HEK293T (cell line): Measurements from ENCODE around the gene GMPR2.
A peak's percentile ranks its signal among the peaks of the same experiment; 100 is the strongest.

Experiments
- CTCF ChIA-PET: fragments of 350-600 bp; formaldehyde crosslinking; extraction: SDS; loops from one replicate; lab custom pipeline; 2021; ENCODE audit warnings: antibody characterized with exemption, inconsistent platforms; lab: Yijun Ruan, JAX
- POLR2A ChIA-PET: fragments of 350-600 bp; formaldehyde crosslinking; extraction: SDS; loops from one replicate; lab custom pipeline; 2020; ENCODE audit warnings: antibody characterized with exemption, inconsistent platforms; lab: Yijun Ruan, JAX
- DNase-seq: peaks from one replicate; pipeline ENCODE4 v3.0.0; 2012; ENCODE audit warnings: mixed read lengths; ENCODE audit errors: extremely low spot score
- ARNT ChIP-seq: fragments of 450-650 bp; IDR thresholded peaks from 2 replicates; pipeline ENCODE4 v1.6.1; 2017; ENCODE audit warnings: mild to moderate bottlenecking
- BHLHE40 ChIP-seq: fragments of 450-650 bp; IDR thresholded peaks from 2 replicates; pipeline ENCODE4 v1.6.1; 2016; ENCODE audit warnings: mild to moderate bottlenecking, moderate library complexity, borderline replicate concordance
- CTBP1 ChIP-seq: fragments of 450-650 bp; IDR thresholded peaks from 2 replicates; pipeline ENCODE4 v1.6.1; 2016; ENCODE audit warnings: borderline replicate concordance
- ELF4 ChIP-seq: fragments of 450-650 bp; IDR thresholded peaks from 2 replicates; pipeline ENCODE4 v1.6.1; 2017; ENCODE audit warnings: antibody characterized with exemption
- FOXA1 ChIP-seq: fragments of 450-650 bp; IDR thresholded peaks from 2 replicates; pipeline ENCODE4 v1.6.1; 2016; ENCODE audit warnings: mild to moderate bottlenecking
- FOXK2 ChIP-seq: fragments of 450-650 bp; IDR thresholded peaks from 2 replicates; pipeline ENCODE4 v1.6.1; 2016; ENCODE audit warnings: mild to moderate bottlenecking
- FOXM1 ChIP-seq: fragments of 450-650 bp; IDR thresholded peaks from 2 replicates; pipeline ENCODE4 v1.6.1; 2017; ENCODE audit warnings: mild to moderate bottlenecking, borderline replicate concordance
- HDGF ChIP-seq: fragments of 450-650 bp; IDR thresholded peaks from 2 replicates; pipeline ENCODE4 v1.6.1; 2017; ENCODE audit warnings: antibody characterized with exemption, borderline replicate concordance
- L3MBTL2 ChIP-seq: fragments of 450-650 bp; conservative IDR thresholded peaks from 2 replicates; pipeline ENCODE4 v1.6.1; 2016; ENCODE audit warnings: mild to moderate bottlenecking
- LEF1 ChIP-seq: fragments of 450-650 bp; IDR thresholded peaks from 2 replicates; pipeline ENCODE4 v1.6.1; 2017; ENCODE audit warnings: mild to moderate bottlenecking, borderline replicate concordance
- NFRKB ChIP-seq: fragments of 450-650 bp; IDR thresholded peaks from 2 replicates; pipeline ENCODE4 v1.6.1; 2016; ENCODE audit warnings: mild to moderate bottlenecking, moderate library complexity
- PKNOX1 ChIP-seq: fragments of 450-650 bp; IDR thresholded peaks from 2 replicates; pipeline ENCODE4 v1.6.1; 2016
- SP1 ChIP-seq: fragments of 450-650 bp; IDR thresholded peaks from 2 replicates; pipeline ENCODE4 v1.6.1; 2017
- SUZ12 ChIP-seq: fragments of 450-650 bp; IDR thresholded peaks from 2 replicates; pipeline ENCODE4 v1.6.1; 2016; ENCODE audit warnings: mild to moderate bottlenecking
- TARDBP ChIP-seq: fragments of 450-650 bp; IDR thresholded peaks from 2 replicates; pipeline ENCODE4 v1.6.1; 2016
- ZNF384 ChIP-seq: fragments of 450-650 bp; IDR thresholded peaks from 2 replicates; pipeline ENCODE4 v1.6.1; 2016

Gene GMPR2

GRCh38 chr14:24233538-24233866 lies 773 bp downstream of the GMPR2 start:
- ChIA-PET POLR2A (interaction anchor here (1.6 to 2.3 kb wide), 2 partner anchors 9 to 20 kb away, joined by 6 to 13 read pairs; partner anchors contain the start of genes CHMP4A and TINF2), CTCF (no interaction called here)
- no peak for DNase-seq
- TF ChIP-seq ELF4 (no peak), FOXM1 (no peak), PKNOX1 (peak; percentile 47), CTBP1 (no peak)

DNA sequence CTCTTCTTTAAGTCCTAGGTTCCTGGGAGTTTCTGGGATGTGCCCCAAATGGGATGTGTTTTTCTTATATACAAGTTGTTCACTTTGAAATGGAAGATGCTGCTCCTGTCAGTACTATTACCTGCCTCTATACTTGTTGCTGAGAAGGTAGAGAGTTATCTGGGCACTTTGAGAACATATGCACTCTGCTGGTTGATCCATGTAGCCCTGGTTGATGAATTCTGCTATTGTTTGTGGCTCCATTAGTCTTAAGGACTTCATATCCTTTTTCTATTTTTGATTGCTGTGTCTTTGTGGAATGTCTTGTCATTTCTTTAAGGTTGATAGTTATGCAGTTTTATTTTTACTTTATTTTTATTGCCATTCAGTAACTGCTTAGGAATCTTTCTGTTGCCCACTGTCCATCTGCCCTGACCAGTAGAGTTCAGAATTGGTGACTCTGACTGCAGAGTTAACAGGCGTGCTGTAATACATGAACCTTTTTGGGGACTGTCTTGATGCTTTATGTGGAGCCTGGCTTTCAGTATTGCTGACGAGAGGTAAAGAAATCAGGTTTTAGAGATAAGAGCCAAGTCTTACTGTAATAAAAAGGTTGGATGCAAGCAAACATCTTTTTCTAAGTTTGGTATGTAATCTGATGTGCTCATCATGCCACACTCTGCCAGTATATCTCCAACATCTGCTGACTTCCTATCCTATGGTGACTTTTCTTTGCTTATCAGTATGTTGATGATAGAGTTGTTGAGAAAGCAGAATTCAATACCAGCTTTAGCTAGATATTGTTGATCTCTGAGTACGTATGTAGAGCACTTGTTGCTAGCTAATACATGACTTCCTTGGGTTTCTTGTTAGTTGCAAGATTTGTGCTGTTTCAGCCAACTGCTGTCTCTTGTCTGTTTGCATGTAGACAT lies 1.6 kb downstream of the GMPR2 start:
- ChIA-PET POLR2A (interaction anchor here (0.8 to 2.3 kb wide), 4 partner anchors 8 to 58 kb away, joined by 3 to 13 read pairs (median 4); partner anchors contain the start of genes CHMP4A and TINF2), CTCF (interaction anchor here (0.9 kb wide), 1 partner anchor 62 kb away, joined by 3 read pairs; no protein-coding TSS in a partner anchor)
- no peak for DNase-seq
- TF ChIP-seq SP1 (no peak), FOXA1 (no peak), CTBP1 (no peak), ARNT (no peak), FOXK2 (no peak), TARDBP (no peak), ZNF384 (no peak), ELF4 (no peak)

GRCh38 chr14:24235804-24236688 lies 3.3 kb downstream of the GMPR2 start:
- no peak for DNase-seq
- TF ChIP-seq SUZ12 = no peak
- no peak for TF ChIP-seq NFRKB
- no peak for TF ChIP-seq BHLHE40
- TF ChIP-seq ARNT = no peak
- TF ChIP-seq L3MBTL2 = no peak
- no peak for TF ChIP-seq SP1
- TF ChIP-seq FOXA1 = no peak
- ChIA-PET POLR2A (interaction anchor here (1.2 to 9.3 kb wide), 2 partner anchors 23 to 62 kb away, joined by 3 to 139 read pairs; partner anchors contain the start of genes CHMP4A, DHRS1 and NOP9), CTCF (no interaction called here)

DNA sequence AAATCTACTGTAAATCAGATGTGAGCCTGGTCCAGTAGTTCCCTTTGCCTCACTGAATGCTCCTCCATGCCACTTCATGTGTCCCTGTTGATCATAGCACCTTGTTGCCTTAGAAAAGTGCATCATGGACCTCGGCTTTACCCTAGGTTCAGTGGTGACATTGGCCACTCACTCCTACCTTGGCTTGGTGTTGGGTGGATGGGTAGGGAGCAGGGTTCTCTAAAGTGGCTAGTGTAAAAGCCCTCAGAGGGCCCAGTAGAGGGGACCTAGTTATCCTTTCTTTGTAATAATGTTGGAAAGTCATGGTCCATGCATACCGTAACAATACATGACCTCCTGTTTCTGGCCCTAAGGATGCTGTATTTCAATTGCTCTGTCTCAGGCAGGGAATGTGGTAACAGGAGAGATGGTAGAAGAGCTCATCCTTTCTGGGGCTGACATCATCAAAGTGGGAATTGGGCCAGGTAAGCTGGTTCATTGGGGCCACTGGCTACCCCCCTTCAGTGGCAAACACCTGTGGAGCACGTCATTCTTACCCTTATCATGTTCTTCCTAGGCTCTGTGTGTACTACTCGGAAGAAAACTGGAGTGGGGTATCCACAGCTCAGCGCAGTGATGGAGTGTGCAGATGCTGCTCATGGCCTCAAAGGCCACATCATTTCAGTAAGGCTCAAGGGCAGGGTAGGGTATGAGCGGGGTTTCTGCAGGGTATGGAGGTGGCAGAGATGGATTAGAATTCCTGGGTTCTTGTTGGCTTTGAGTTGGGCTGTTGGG lies 4.1 kb downstream of the GMPR2 start:
- DNase-seq = no peak
- POLR2A ChIA-PET = interaction anchor here (0.8 to 9.3 kb wide), 4 partner anchors 15 to 62 kb away, joined by 3 to 139 read pairs (median 6); partner anchors contain the start of genes CHMP4A, DHRS1, NOP9 and RABGGTA
- CTCF ChIA-PET = interaction anchor here (1.2 kb wide), 1 partner anchor 71 kb away, joined by 3 read pairs; the partner anchor contains the start of gene CIDEB
- no peak for TF ChIP-seq NFRKB
- TF ChIP-seq SUZ12 = no peak
- TF ChIP-seq PKNOX1 = no peak
- TF ChIP-seq BHLHE40 = no peak
- TF ChIP-seq CTBP1 = no peak
- TF ChIP-seq FOXA1 = no peak
- TF ChIP-seq SP1 = no peak
- no peak for TF ChIP-seq ZNF384
- no peak for TF ChIP-seq ELF4
- TF ChIP-seq FOXM1 = no peak

DNA sequence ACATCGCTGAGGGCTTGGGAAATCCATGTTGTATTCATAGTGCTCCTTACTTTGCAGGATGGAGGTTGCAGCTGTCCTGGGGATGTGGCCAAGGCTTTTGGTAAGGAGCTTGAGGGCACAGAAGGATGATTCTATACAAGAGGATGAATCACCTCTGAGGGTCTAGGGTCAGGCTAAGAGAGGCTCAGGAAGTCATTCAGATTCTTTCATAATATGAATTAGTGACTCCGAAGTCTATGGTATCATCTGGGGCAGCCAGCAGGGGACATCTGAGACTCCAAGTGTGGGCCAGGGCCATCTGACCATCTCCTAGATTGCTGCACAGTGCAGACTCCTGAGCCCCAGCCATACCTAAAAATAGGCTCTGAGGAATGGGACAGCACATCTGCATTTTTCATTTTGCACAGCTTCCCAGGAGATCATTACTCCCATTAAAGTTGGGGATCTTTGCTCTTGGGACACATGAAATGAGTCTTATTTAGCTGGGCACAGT lies 4.8 kb downstream of the GMPR2 start:
- ChIA-PET CTCF (interaction anchor here (0.6 to 1.2 kb wide), 2 partner anchors 70 to 1141 kb away, joined by 3 read pairs; partner anchors contain the start of gene CIDEB), POLR2A (interaction anchor here (0.8 to 9.3 kb wide), 4 partner anchors 15 to 61 kb away, joined by 3 to 139 read pairs (median 6); partner anchors contain the start of genes CHMP4A, DHRS1, NOP9 and RABGGTA)
- DNase-seq = no peak
- TF ChIP-seq BHLHE40 (no peak), ELF4 (no peak), PKNOX1 (no peak), LEF1 (no peak), TARDBP (no peak), ZNF384 (no peak), L3MBTL2 (no peak), HDGF (no peak), ARNT (no peak), SUZ12 (no peak), NFRKB (no peak), SP1 (no peak), FOXK2 (no peak), CTBP1 (no peak), FOXM1 (no peak), FOXA1 (no peak)
